Measurements from ENCODE around the gene ALOXE3.
A peak's percentile ranks its signal among the peaks of the same experiment; 100 is the strongest.
"Not testable (repeated sequence)": the region's sequence is repeated elsewhere in the genome, so short reads cannot be mapped to it uniquely, and the experiment has no call there.

ALOXE3 gene

GRCh38 chr17:8116776-8117175 is 1.5 kb downstream of the ALOXE3 start:
- peaks cover 33 to 56% (median 39%) of the 10 kb centered on the region in 5 donors for H3K27me3 ChIP-seq (ENCODE audit: control insufficient read depth in 5 of 5, insufficient read depth in 4 of 5, low read length in 5 of 5)
- no peaks in the 10 kb centered on the region for H3K9me3 ChIP-seq (ENCODE audit: control insufficient read depth in 5 of 5, low read length in 5 of 5)
- peaks cover 10 to 39% (median 34%) of the 10 kb centered on the region in 5 donors for H3K4me1 ChIP-seq (ENCODE audit: control insufficient read depth in 5 of 5, insufficient read depth in 5 of 5, low read length in 5 of 5)
- H3K4me3 ChIP-seq (ENCODE audit: low read depth in 1 of 5, low read length in 5 of 5): no peak overlapping the region
- no peak overlapping the region for H3K27ac ChIP-seq (ENCODE audit: low read depth, low read length)
- H3K36me3 ChIP-seq (ENCODE audit: control insufficient read depth in 5 of 5, insufficient read depth in 5 of 5, low read length in 5 of 5): no peaks in the 10 kb centered on the region
- no peak overlapping the region for H3K9ac ChIP-seq (ENCODE audit: low read length in 5 of 5)

- Histone ChIP-seq H3K9me3 (ENCODE audit: control insufficient read depth in 5 of 5, low read length in 5 of 5) (no peaks in the 10 kb centered on the region), H3K4me1 (ENCODE audit: control insufficient read depth in 5 of 5, insufficient read depth in 5 of 5, low read length in 5 of 5) (peaks cover 0 to 8% (median 8%) of the 10 kb centered on the region in 5 donors), H3K9ac (ENCODE audit: low read length in 5 of 5) (no peak overlapping the region), H3K27me3 (ENCODE audit: control insufficient read depth in 5 of 5, insufficient read depth in 4 of 5, low read length in 5 of 5) (peaks cover 49 to 74% (median 52%) of the 10 kb centered on the region in 5 donors), H3K36me3 (ENCODE audit: control insufficient read depth in 5 of 5, insufficient read depth in 5 of 5, low read length in 5 of 5) (no peaks in the 10 kb centered on the region), H3K4me3 (ENCODE audit: low read depth in 1 of 5, low read length in 5 of 5) (no peak overlapping the region), H3K27ac (ENCODE audit: low read depth, low read length) (no peak overlapping the region)
Measured at GRCh38 chr17:8110907-8111306, 7.4 kb downstream of the ALOXE3 start.

DNA sequence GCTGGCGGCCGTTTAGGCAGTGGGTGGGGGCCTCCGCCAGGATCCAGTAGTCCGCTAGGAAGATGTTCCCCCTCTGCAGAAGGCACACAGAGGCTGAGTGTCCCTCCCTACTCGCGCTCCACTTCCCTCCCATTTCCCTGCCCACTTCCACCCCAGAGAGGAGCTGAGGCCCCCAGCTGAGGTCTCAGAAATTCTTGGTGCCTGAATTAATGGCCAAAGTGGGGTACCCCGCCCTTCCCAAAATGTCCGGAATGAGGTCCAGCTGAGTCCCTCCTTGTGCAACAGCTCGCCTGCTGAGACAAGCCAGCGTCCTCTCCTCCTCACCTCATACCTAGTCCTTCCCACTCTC is 7.9 kb downstream of the ALOXE3 start:
- H3K27me3 ChIP-seq (ENCODE audit: control insufficient read depth in 5 of 5, insufficient read depth in 4 of 5, low read length in 5 of 5): peaks cover 49 to 70% (median 52%) of the 10 kb centered on the region in 5 donors
- H3K27ac ChIP-seq (ENCODE audit: low read depth, low read length): no peak overlapping the region
- no peak overlapping the region for H3K9ac ChIP-seq (ENCODE audit: low read length in 5 of 5)
- H3K9me3 ChIP-seq (ENCODE audit: control insufficient read depth in 5 of 5, low read length in 5 of 5): no peaks in the 10 kb centered on the region
- peaks cover 0 to 8% (median 8%) of the 10 kb centered on the region in 5 donors for H3K4me1 ChIP-seq (ENCODE audit: control insufficient read depth in 5 of 5, insufficient read depth in 5 of 5, low read length in 5 of 5)
- no peaks in the 10 kb centered on the region for H3K36me3 ChIP-seq (ENCODE audit: control insufficient read depth in 5 of 5, insufficient read depth in 5 of 5, low read length in 5 of 5)
- peak overlapping the region in 1 of 5 donors; percentile 50 for H3K4me3 ChIP-seq (ENCODE audit: low read depth in 1 of 5, low read length in 5 of 5)

GRCh38 chr17:8109661-8110455 is 8.5 kb downstream of the ALOXE3 start:
- H3K4me3 ChIP-seq (ENCODE audit: low read depth in 1 of 5, low read length in 5 of 5): peak overlapping the region in 3 of 5 donors; percentile 21 to 50 (median 26)
- no peaks in the 10 kb centered on the region for H3K36me3 ChIP-seq (ENCODE audit: control insufficient read depth in 5 of 5, insufficient read depth in 5 of 5, low read length in 5 of 5)
- peaks cover 47 to 64% (median 50%) of the 10 kb centered on the region in 5 donors for H3K27me3 ChIP-seq (ENCODE audit: control insufficient read depth in 5 of 5, insufficient read depth in 4 of 5, low read length in 5 of 5)
- no peak overlapping the region for H3K9ac ChIP-seq (ENCODE audit: low read length in 5 of 5)
- H3K4me1 ChIP-seq (ENCODE audit: control insufficient read depth in 5 of 5, insufficient read depth in 5 of 5, low read length in 5 of 5): peaks cover 0 to 8% (median 8%) of the 10 kb centered on the region in 5 donors
- H3K27ac ChIP-seq (ENCODE audit: low read depth, low read length): no peak overlapping the region
- no peaks in the 10 kb centered on the region for H3K9me3 ChIP-seq (ENCODE audit: control insufficient read depth in 5 of 5, low read length in 5 of 5)

DNA sequence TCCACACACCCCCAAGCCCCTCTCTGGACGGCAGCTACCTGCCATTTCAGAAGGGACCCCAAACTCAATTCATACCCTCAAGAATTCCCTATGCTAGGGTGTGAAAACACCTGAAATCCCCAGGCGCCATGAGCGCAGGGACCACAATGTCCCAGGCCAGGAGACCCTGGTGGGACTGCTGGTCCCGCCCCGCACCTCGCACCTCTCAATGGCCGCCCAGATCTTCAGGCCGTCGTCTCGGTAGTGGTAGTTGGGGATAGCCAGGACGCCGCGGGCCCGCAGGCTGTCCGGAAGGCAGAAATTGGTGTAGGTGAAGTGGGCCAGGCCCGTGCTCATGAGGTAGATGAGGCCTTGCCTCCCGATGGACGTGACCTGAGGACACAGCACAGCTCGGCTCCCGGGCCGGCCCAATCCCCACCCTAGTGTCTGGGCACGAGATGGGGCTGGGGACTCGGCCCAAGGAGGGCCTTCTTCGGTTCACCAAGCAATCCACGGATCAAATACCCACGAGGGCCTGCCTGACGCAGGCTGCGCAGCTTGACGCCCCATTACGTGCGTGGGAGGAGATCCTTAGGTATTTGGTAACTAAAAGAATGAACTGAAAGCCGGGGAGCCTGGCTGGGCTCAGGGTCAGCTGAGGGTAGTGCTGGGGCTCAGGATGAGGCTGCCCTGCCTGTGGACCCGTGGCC is 9.2 kb downstream of the ALOXE3 start:
- Histone ChIP-seq H3K9me3 (ENCODE audit: control insufficient read depth in 5 of 5, low read length in 5 of 5) (no peaks in the 10 kb centered on the region), H3K9ac (ENCODE audit: low read length in 5 of 5) (no peak overlapping the region), H3K27me3 (ENCODE audit: control insufficient read depth in 5 of 5, insufficient read depth in 4 of 5, low read length in 5 of 5) (peaks cover 40 to 57% (median 43%) of the 10 kb centered on the region in 5 donors), H3K4me3 (ENCODE audit: low read depth in 1 of 5, low read length in 5 of 5) (no peak overlapping the region), H3K4me1 (ENCODE audit: control insufficient read depth in 5 of 5, insufficient read depth in 5 of 5, low read length in 5 of 5) (peaks cover 0 to 8% (median 8%) of the 10 kb centered on the region in 5 donors), H3K27ac (ENCODE audit: low read depth, low read length) (no peak overlapping the region), H3K36me3 (ENCODE audit: control insufficient read depth in 5 of 5, insufficient read depth in 5 of 5, low read length in 5 of 5) (no peaks in the 10 kb centered on the region)

GRCh38 chr17:8106980-8107379 is 11.3 kb downstream of the ALOXE3 start:
- H3K4me1 ChIP-seq (ENCODE audit: control insufficient read depth in 5 of 5, insufficient read depth in 5 of 5, low read length in 5 of 5); H3K9me3 ChIP-seq (ENCODE audit: control insufficient read depth in 5 of 5, low read length in 5 of 5); H3K27ac ChIP-seq (ENCODE audit: low read depth, low read length); H3K36me3 ChIP-seq (ENCODE audit: control insufficient read depth in 5 of 5, insufficient read depth in 5 of 5, low read length in 5 of 5); H3K9ac ChIP-seq (ENCODE audit: low read length in 5 of 5); H3K4me3 ChIP-seq (ENCODE audit: low read depth in 1 of 5, low read length in 5 of 5): not testable (repeated sequence)
- peaks cover 27 to 42% (median 32%) of the 10 kb centered on the region in 5 donors for H3K27me3 ChIP-seq (ENCODE audit: control insufficient read depth in 5 of 5, insufficient read depth in 4 of 5, low read length in 5 of 5)

GRCh38 chr17:8105957-8106398 is 12.3 kb downstream of the ALOXE3 start:
- Histone ChIP-seq H3K4me3 (ENCODE audit: low read depth in 1 of 5, low read length in 5 of 5) (no peak overlapping the region), H3K36me3 (ENCODE audit: control insufficient read depth in 5 of 5, insufficient read depth in 5 of 5, low read length in 5 of 5) (no peaks in the 10 kb centered on the region), H3K27ac (ENCODE audit: low read depth, low read length) (no peak overlapping the region), H3K9me3 (ENCODE audit: control insufficient read depth in 5 of 5, low read length in 5 of 5) (no peaks in the 10 kb centered on the region), H3K27me3 (ENCODE audit: control insufficient read depth in 5 of 5, insufficient read depth in 4 of 5, low read length in 5 of 5) (peaks cover 17 to 33% (median 24%) of the 10 kb centered on the region in 5 donors), H3K9ac (ENCODE audit: low read length in 5 of 5) (no peak overlapping the region), H3K4me1 (ENCODE audit: control insufficient read depth in 5 of 5, insufficient read depth in 5 of 5, low read length in 5 of 5) (peaks cover 0 to 8% (median 8%) of the 10 kb centered on the region in 5 donors)

DNA sequence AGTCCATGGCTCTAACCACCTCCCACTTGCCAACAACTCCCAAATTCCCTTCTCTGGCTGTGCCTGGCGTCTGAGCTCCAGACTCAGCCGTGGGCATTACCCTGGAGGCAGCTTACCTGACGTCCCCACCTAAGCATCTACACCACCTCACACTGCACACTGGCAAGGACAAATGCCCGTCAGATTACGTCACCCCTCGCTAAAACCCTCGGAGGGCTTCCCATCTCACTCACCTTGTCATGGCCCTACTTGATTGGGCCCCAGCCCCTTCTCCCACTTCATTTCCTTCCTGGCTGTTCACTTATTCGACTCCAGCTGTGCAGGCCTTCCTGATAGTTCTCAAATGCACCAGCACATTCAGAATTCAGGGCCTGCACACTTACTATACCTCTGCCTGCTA is 13.4 kb downstream of the ALOXE3 start:
- no peak overlapping the region for H3K9ac ChIP-seq (ENCODE audit: low read length in 5 of 5)
- no peak overlapping the region for H3K27ac ChIP-seq (ENCODE audit: low read depth, low read length)
- peaks cover 6 to 23% (median 13%) of the 10 kb centered on the region in 5 donors for H3K27me3 ChIP-seq (ENCODE audit: control insufficient read depth in 5 of 5, insufficient read depth in 4 of 5, low read length in 5 of 5)
- H3K36me3 ChIP-seq (ENCODE audit: control insufficient read depth in 5 of 5, insufficient read depth in 5 of 5, low read length in 5 of 5): no peaks in the 10 kb centered on the region
- peaks cover 0 to 3% (median 3%) of the 10 kb centered on the region in 5 donors for H3K4me1 ChIP-seq (ENCODE audit: control insufficient read depth in 5 of 5, insufficient read depth in 5 of 5, low read length in 5 of 5)
- no peaks in the 10 kb centered on the region for H3K9me3 ChIP-seq (ENCODE audit: control insufficient read depth in 5 of 5, low read length in 5 of 5)
- H3K4me3 ChIP-seq (ENCODE audit: low read depth in 1 of 5, low read length in 5 of 5): no peak overlapping the region

GRCh38 chr17:8103549-8103948 is 14.8 kb downstream of the ALOXE3 start:
- H3K27me3 ChIP-seq (ENCODE audit: control insufficient read depth in 5 of 5, insufficient read depth in 4 of 5, low read length in 5 of 5): peaks cover 0 to 10% (median 1%) of the 10 kb centered on the region in 5 donors
- no peaks in the 10 kb centered on the region for H3K36me3 ChIP-seq (ENCODE audit: control insufficient read depth in 5 of 5, insufficient read depth in 5 of 5, low read length in 5 of 5)
- H3K27ac ChIP-seq (ENCODE audit: low read depth, low read length): no peak overlapping the region
- no peak overlapping the region for H3K9ac ChIP-seq (ENCODE audit: low read length in 5 of 5)
- no peaks in the 10 kb centered on the region for H3K9me3 ChIP-seq (ENCODE audit: control insufficient read depth in 5 of 5, low read length in 5 of 5)
- no peak overlapping the region for H3K4me3 ChIP-seq (ENCODE audit: low read depth in 1 of 5, low read length in 5 of 5)
- no peaks in the 10 kb centered on the region for H3K4me1 ChIP-seq (ENCODE audit: control insufficient read depth in 5 of 5, insufficient read depth in 5 of 5, low read length in 5 of 5)

DNA sequence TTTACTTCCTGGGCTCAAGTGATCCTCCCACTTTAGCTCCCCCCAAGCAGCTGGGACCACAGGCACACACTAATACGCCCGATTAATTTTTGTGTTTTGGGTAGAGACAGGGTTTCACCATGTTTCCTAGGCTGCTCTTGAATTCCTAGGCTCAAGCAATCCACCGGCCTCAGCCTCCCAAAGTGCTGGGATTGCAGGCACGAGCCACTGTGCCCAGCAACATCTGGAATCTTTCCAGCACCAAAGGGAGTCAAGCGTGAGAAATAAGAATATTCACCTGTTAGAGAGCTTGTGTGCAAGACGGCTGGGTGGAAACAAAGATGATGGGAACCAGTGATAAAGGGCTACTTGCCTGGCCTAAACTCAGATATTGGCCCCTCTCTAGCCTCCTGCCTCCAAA is 16.6 kb downstream of the ALOXE3 start:
- no peaks in the 10 kb centered on the region for H3K9me3 ChIP-seq (ENCODE audit: control insufficient read depth in 5 of 5, low read length in 5 of 5)
- no peak overlapping the region for H3K27ac ChIP-seq (ENCODE audit: low read depth, low read length)
- no peaks in the 10 kb centered on the region for H3K36me3 ChIP-seq (ENCODE audit: control insufficient read depth in 5 of 5, insufficient read depth in 5 of 5, low read length in 5 of 5)
- no peak overlapping the region for H3K9ac ChIP-seq (ENCODE audit: low read length in 5 of 5)
- no peaks in the 10 kb centered on the region for H3K4me1 ChIP-seq (ENCODE audit: control insufficient read depth in 5 of 5, insufficient read depth in 5 of 5, low read length in 5 of 5)
- peaks cover 0 to 9% (median 5%) of the 10 kb centered on the region in 5 donors for H3K27me3 ChIP-seq (ENCODE audit: control insufficient read depth in 5 of 5, insufficient read depth in 4 of 5, low read length in 5 of 5)
- H3K4me3 ChIP-seq (ENCODE audit: low read depth in 1 of 5, low read length in 5 of 5): no peak overlapping the region

All from subcutaneous abdominal adipose tissue (tissue), 5 donors.